NCI-H2196 (cell line): ENCODE measurements around the gene TRIM48.
"Not testable (repeated sequence)": the region's sequence is repeated elsewhere in the genome, so short reads cannot be mapped to it uniquely, and the experiment has no call there.

Source experiments
- DNase-seq: peaks from one replicate; lab custom pipeline; 2025; ENCODE audit not compliant: unreplicated experiment; lab: John Stamatoyannopoulos, UW

The TRIM48 gene, protein sequence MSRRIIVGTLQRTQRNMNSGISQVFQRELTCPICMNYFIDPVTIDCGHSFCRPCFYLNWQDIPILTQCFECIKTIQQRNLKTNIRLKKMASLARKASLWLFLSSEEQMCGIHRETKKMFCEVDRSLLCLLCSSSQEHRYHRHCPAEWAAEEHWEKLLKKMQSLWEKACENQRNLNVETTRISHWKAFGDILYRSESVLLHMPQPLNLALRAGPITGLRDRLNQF

DNA sequence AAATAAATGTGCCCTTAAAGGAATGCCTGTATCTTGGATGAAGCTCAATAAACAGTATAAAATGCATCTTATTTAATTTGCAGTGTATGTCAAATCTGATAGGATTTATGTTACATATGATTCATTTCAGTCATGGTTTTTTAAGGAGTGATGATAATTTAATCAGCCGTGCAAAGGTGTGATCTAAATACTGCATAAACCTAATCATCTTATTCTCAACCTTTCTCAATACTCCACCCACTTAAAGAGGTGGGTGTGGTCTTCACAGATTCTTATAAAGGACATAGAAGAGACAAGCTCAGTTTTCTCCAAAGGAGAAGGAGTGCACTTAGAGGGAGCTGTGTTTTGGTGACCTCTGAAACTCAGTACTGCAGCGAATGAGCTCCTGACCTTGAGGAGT is at the start of gene TRIM48:
TSS of gene TRIM48 (plus strand) at position 301 of the 400 bp plus-strand sequence. CDS start 113 bp downstream, outside the sequence.
- not testable (repeated sequence) for DNase-seq

DNA sequence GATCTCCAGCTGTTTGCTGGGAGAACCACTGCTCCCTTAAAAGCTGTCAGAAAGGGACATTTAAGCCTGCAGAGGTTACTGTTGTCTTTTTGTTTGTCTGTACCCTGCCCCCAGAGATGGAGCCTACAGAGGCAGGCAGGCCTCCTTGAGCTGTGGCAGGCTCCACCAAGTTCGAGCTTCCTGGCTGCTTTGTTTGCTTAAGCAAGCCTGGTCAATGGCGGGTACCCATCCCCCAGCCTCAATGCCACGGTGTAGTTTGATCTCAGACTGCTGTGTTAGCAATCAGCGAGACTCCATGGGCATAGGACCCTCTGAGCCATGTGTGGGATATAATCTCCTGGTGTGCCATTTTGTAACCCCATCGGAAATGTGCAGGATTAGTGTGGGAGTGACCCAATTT is 23.6 kb upstream of the TRIM48 start:
- DNase-seq, result not testable (repeated sequence)

DNA sequence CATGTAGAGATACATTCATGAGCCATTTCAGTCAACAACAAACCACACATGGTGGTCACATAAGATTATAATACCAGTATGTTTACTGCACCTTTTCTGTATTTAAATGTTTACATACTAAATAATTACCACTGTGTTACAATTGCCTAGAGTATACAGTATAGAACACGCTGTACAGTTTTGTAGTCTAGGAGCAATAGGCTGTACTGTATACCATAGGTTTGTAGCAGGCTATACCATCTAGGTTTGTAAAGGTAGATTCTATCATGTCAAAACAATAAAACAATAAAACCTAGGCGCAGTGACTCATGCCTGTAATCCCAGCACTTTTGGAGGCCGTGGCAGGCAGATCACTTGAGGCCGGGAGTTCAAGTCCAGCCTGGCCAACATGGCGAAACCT is 1.1 kb downstream of the TRIM48 start:
- no peak for DNase-seq
